ENCODE results near the gene KCNH8. TPM values are rescaled to one million over a fixed set of nuclear protein-coding genes. Genes with fewer than 3 reads are reported as not detected.

KCNH8 gene
- total and polyA plus RNA-seq, 3 donors from 2014 or later, result 2.0 to 8.9 (median 7.1) TPM

- no peak for DNase-seq
- intact Hi-C loops (cut with DNase I; ENCODE audit: low total_unique reads), result no loop called here
- no peaks in the 10 kb centered on the region for H3K36me3 ChIP-seq (ENCODE audit: low read depth, missing control alignments)
- H3K4me1 ChIP-seq, result no peaks in the 10 kb centered on the region
- no peaks in the 10 kb centered on the region for H3K27me3 ChIP-seq
- no peaks in the 10 kb centered on the region for H3K9me3 ChIP-seq
- WGBS, 2 donors, result 91 to 98% methylated on average over 1 of the region's 1 CpG
- TF ChIP-seq POLR2A (IDR thresholded peaks at IDR 0.05) (no peak), CTCF (IDR thresholded peaks at IDR 0.05) (no peak)
- no peak overlapping the region for H3K27ac ChIP-seq
- H3K4me3 ChIP-seq, result no peak overlapping the region
These were observed 190.5 kb downstream of the KCNH8 start for GRCh38 chr3:19338769-19339168.

- Histone ChIP-seq H3K4me1 (no peaks in the 10 kb centered on the region), H3K27ac (no peak overlapping the region), H3K9me3 (no peaks in the 10 kb centered on the region), H3K4me3 (no peak overlapping the region), H3K36me3 (ENCODE audit: low read depth, missing control alignments) (no peaks in the 10 kb centered on the region), H3K27me3 (no peaks in the 10 kb centered on the region)
- no peak for TF ChIP-seq CTCF (IDR thresholded peaks at IDR 0.05)
- TF ChIP-seq POLR2A (IDR thresholded peaks at IDR 0.05), result no peak
- DNase-seq, result no peak
- WGBS, 2 donors, result 83 to 93% methylated on average over 5 of the region's 5 CpGs
- intact Hi-C loops (cut with DNase I; ENCODE audit: low total_unique reads), result no loop called here
These were observed 194.1 kb downstream of the KCNH8 start for GRCh38 chr3:19342389-19342788.

- no peak overlapping the region for H3K27ac ChIP-seq
- TF ChIP-seq CTCF (IDR thresholded peaks at IDR 0.05) (no peak), POLR2A (IDR thresholded peaks at IDR 0.05) (no peak)
- no peak for DNase-seq
- intact Hi-C loops (cut with DNase I; ENCODE audit: low total_unique reads), result no loop called here
- H3K9me3 ChIP-seq, result no peaks in the 10 kb centered on the region
- H3K4me1 ChIP-seq, result no peaks in the 10 kb centered on the region
- H3K36me3 ChIP-seq (ENCODE audit: low read depth, missing control alignments), result no peaks in the 10 kb centered on the region
- no peak overlapping the region for H3K4me3 ChIP-seq
- H3K27me3 ChIP-seq, result no peaks in the 10 kb centered on the region
- WGBS, 2 donors, result 52 to 77% methylated on average over 1 of the region's 1 CpG
These were observed 198.4 kb downstream of the KCNH8 start for GRCh38 chr3:19346759-19347158.

GRCh38 chr3:19347671-19348070 is 199.4 kb downstream of the KCNH8 start:
- Histone ChIP-seq H3K4me3 (no peak overlapping the region), H3K36me3 (ENCODE audit: low read depth, missing control alignments) (no peaks in the 10 kb centered on the region), H3K27ac (no peak overlapping the region), H3K27me3 (no peaks in the 10 kb centered on the region), H3K9me3 (no peaks in the 10 kb centered on the region), H3K4me1 (no peaks in the 10 kb centered on the region)
- intact Hi-C loops (cut with DNase I; ENCODE audit: low total_unique reads), result no loop called here
- DNase-seq, result no peak
- no peak for TF ChIP-seq CTCF (IDR thresholded peaks at IDR 0.05)
- TF ChIP-seq POLR2A (IDR thresholded peaks at IDR 0.05), result no peak
- WGBS, 2 donors, result 49 to 60% methylated on average over 7 of the region's 7 CpGs

GRCh38 chr3:19348500-19348899 is 200.2 kb downstream of the KCNH8 start:
- no peak for DNase-seq
- intact Hi-C loops (cut with DNase I; ENCODE audit: low total_unique reads), result no loop called here
- 77 to 86% methylated on average over 2 of the region's 2 CpGs for WGBS, 2 donors
- Histone ChIP-seq H3K4me1 (no peaks in the 10 kb centered on the region), H3K27me3 (no peaks in the 10 kb centered on the region), H3K36me3 (ENCODE audit: low read depth, missing control alignments) (no peaks in the 10 kb centered on the region), H3K4me3 (no peak overlapping the region), H3K9me3 (no peaks in the 10 kb centered on the region), H3K27ac (no peak overlapping the region)
- TF ChIP-seq POLR2A (IDR thresholded peaks at IDR 0.05), result no peak
- TF ChIP-seq CTCF (IDR thresholded peaks at IDR 0.05), result no peak
